AG04450 (cell line): ENCODE measurements around the gene SLC13A1. TPM values are rescaled to one million over a fixed set of nuclear protein-coding genes. Genes with fewer than 3 reads are reported as not detected.

Experiments
- CTCF ChIA-PET: fragments of 300-600, 350-600 bp; formaldehyde crosslinking; extraction: SDS; loops from one replicate; lab custom pipeline; 2022; ENCODE audit warnings: antibody characterized with exemption, inconsistent platforms; lab: Charles Lee
- POLR2A ChIA-PET: fragments of 350-600 bp; formaldehyde crosslinking; extraction: SDS; loops from one replicate; lab custom pipeline; 2021; ENCODE audit warnings: antibody characterized with exemption, inconsistent platforms; lab: Yijun Ruan, JAX
- DNase-seq: peaks from one replicate; pipeline ENCODE4 v3.0.0-alpha.2; 2011; ENCODE audit warnings: low read depth, low spot score
- H3K27ac ChIP-seq: one replicate; pipeline ENCODE4 v1.5.1; 2012; ENCODE audit warnings: low read depth, low read length, control low read depth
- H3K27me3 ChIP-seq: one replicate; pipeline ENCODE4 v1.6.0; 2012; ENCODE audit warnings: low read length; ENCODE audit not compliant: control insufficient read depth, insufficient read depth
- H3K4me3 ChIP-seq: 2 replicates; pipeline ENCODE4 v1.5.1; 2011; ENCODE audit warnings: mild to moderate bottlenecking, low read depth, low read length, control low read depth
- H3K9me3 ChIP-seq: 2 replicates; pipeline ENCODE4 v1.5.1; 2012; ENCODE audit warnings: low read length; ENCODE audit not compliant: control insufficient read depth, insufficient read depth
- polyA minus RNA-seq: library from RNA; depleted of rRNA, polyadenylated mRNA; stranded (reverse); fragments of >200 nt; gene quantifications from 2 replicates; pipeline ENCODE4 v1.2.3, GENCODE V29; 2011; rRNA and poly(A)+ RNA removed
- polyA plus RNA-seq: library from polyadenylated mRNA; depleted of rRNA; stranded (reverse); fragments of >200 nt; gene quantifications from 2 replicates; pipeline ENCODE4 v1.2.3, GENCODE V29; 2011; rRNA removed
- TF ChIP-seq, protein P1 (sequence below): IDR thresholded peaks from 2 replicates; pipeline ENCODE4 v1.5.1; 2011; ENCODE audit warnings: low read depth, low read length, control low read depth, inconsistent platforms

SLC13A1 gene
- polyA plus RNA-seq (not detected in 2 replicates), polyA minus RNA-seq (not detected in 2 replicates)

GRCh38 chr7:123199883-123200282 lies at the start of gene SLC13A1:
SLC13A1 (minus strand) TSS chr7:123199969; CDS start chr7:123199946, 23 bp downstream.
- Histone ChIP-seq H3K9me3 (peaks cover 3% of the 10 kb centered on the region; the same call in 1 of the 2 replicates), H3K4me3 (no peak within 1 kb of the TSS), H3K27ac (no peak within 1 kb of the TSS), H3K27me3 (no peaks in the 10 kb centered on the region)
- ChIA-PET CTCF (no interaction called here), POLR2A (no interaction called here)
- TF ChIP-seq, protein P1, sequence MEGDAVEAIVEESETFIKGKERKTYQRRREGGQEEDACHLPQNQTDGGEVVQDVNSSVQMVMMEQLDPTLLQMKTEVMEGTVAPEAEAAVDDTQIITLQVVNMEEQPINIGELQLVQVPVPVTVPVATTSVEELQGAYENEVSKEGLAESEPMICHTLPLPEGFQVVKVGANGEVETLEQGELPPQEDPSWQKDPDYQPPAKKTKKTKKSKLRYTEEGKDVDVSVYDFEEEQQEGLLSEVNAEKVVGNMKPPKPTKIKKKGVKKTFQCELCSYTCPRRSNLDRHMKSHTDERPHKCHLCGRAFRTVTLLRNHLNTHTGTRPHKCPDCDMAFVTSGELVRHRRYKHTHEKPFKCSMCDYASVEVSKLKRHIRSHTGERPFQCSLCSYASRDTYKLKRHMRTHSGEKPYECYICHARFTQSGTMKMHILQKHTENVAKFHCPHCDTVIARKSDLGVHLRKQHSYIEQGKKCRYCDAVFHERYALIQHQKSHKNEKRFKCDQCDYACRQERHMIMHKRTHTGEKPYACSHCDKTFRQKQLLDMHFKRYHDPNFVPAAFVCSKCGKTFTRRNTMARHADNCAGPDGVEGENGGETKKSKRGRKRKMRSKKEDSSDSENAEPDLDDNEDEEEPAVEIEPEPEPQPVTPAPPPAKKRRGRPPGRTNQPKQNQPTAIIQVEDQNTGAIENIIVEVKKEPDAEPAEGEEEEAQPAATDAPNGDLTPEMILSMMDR: no peak
- DNase-seq: no peak

DNA sequence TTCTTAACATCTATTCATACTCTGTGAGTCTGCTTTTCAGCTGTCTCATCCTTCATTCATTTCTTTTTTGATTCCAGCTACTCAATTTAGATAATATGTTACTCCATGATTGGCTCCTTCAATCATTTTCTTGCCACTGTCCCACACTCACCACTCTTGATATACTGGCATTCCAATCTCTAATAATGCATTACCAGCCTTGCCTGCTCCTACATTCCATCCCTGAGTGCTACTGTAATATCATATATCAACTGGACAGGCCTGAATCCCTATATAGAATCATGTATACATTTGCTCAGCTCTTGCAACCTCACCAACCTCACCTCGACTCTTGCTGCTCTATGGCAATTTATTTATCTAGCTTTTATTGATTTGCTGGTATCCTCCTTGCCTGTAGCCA lies 45.0 kb upstream of the SLC13A1 start:
- no peak for DNase-seq

GRCh38 chr7:123242467-123243092 lies 42.8 kb upstream of the SLC13A1 start:
- ChIA-PET CTCF (no interaction called here), POLR2A (no interaction called here)
- H3K4me3 ChIP-seq: no peak overlapping the region
- no peak for DNase-seq
- H3K9me3 ChIP-seq: no peaks in the 10 kb centered on the region
- no peaks in the 10 kb centered on the region for H3K27me3 ChIP-seq
- H3K27ac ChIP-seq: no peak overlapping the region
- TF ChIP-seq, protein P1: no peak

More for the DNA sequence above, 45.0 kb upstream of the SLC13A1 start:
- Histone ChIP-seq H3K27me3 (no peaks in the 10 kb centered on the region), H3K27ac (no peak overlapping the region), H3K9me3 (no peaks in the 10 kb centered on the region), H3K4me3 (no peak overlapping the region)
- TF ChIP-seq, protein P1: no peak
- ChIA-PET CTCF (no interaction called here), POLR2A (no interaction called here)

DNA sequence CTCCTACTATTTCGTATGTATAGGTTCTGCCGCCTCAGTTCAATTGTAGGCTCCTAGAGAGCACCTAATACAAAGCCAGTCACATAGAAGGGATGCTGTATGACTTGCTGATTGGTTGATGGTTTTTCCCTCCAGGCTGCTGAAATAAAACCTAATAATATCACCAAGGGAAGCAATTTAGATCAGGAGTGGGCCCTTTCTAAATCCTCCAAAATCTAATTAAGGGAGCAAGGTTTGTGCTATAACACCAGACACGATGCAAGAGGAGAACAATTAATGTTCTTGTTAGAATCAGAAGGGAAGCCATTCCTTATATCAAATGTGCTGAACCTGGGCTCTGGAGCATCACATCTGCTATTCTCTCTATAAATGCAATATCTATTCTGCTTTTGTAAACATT lies 42.0 kb upstream of the SLC13A1 start:
- ChIA-PET POLR2A (no interaction called here), CTCF (no interaction called here)
- Histone ChIP-seq H3K27me3 (no peaks in the 10 kb centered on the region), H3K4me3 (no peak overlapping the region), H3K9me3 (no peaks in the 10 kb centered on the region), H3K27ac (no peak overlapping the region)
- no peak for DNase-seq
- TF ChIP-seq, protein P1: no peak
